Motor neuron (in vitro differentiated cells): ENCODE data around the gene GABPA. TPM values are rescaled to one million over a fixed set of nuclear protein-coding genes. Genes with fewer than 3 reads are reported as not detected.
"Not testable (repeated sequence)": the region's sequence is repeated elsewhere in the genome, so short reads cannot be mapped to it uniquely, and the experiment has no call there.

Experiments used
- ATAC-seq, 8 experiments: fragments of 200-7000 bp; cut with Tn5 transposase; replicated peaks in 6 of 8; 2 replicates each; pipeline ENCODE4 v1.8.0; 2021; ENCODE audit warnings: mild to moderate bottlenecking in 8 of 8, moderate library complexity in 8 of 8
- H3K27ac ChIP-seq, 2 donors: fragments of 250-450 bp; sonication (Bioruptor Pico); 2 replicates each; pipeline ENCODE4 v1.9.0; 2021; ENCODE audit warnings: antibody characterized with exemption in 2 of 2, mild to moderate bottlenecking in 2 of 2, moderate library complexity in 1 of 2
- H3K4me1 ChIP-seq, 2 donors: fragments of 250-450 bp; sonication (Bioruptor Pico); replicated peaks in 1 of 2; 2 replicates each; pipeline ENCODE4 v1.6.1; 2021; ENCODE audit warnings: antibody characterized with exemption in 2 of 2, mild to moderate bottlenecking in 2 of 2, moderate library complexity in 1 of 2
- H3K4me3 ChIP-seq, 5 donors: fragments of 250-450 bp; sonication (Bioruptor Pico); 2 replicates each; pipeline ENCODE4 v1.9.0; 2021; ENCODE audit warnings: antibody characterized with exemption in 5 of 5, mild to moderate bottlenecking in 5 of 5, moderate library complexity in 4 of 5
- whole genome bisulfite sequencing, 10 experiments: fragments of 450-650 bp; shearing (Covaris generic); methylation state at CpG; one replicate each; pipeline ENCODE4 v1.0.0; 2022; 5-methylcytosine and 5-hydroxymethylcytosine counted together
- in situ Hi-C, 9 experiments: fragments of 400-800 bp; cut with MboI; loops; one replicate each; pipeline ENCODE4 v1.15.0; 2021; ENCODE audit warnings: low sequenced_read_pairs in 9 of 9, low pct_unique_long_range_greater_than_20kb in 2 of 9; ENCODE audit not compliant: unreplicated experiment in 9 of 9
- total RNA-seq, 8 experiments: library from RNA; unstranded; fragments of 300-600 nt; gene quantifications; 2 replicates each; pipeline versions ENCODE4 v1.2.3 to v1.2.4, GENCODE V29; 2022

GABPA gene
- total RNA-seq, 8 experiments from 2014 or later: 17.4 to 35.8 (median 21.4) TPM

DNA sequence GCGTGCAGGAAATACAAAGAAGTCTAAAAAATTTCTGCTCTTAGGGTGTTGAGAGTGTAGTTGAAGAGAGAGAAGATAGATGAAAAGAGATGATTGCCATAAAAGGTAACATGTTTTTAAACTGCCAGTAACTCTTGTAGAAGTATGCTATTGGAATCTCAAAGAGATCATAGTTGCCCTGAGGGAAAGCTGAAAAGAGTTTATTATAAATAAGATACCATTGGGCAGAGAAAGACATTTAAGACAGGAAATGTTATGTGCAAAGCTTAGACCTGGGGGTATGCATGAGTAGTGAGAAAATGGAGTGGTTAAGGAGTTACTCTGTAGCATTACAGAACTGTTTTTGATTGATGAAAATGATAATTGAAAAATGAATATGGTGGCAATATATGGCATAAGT, 17.6 kb downstream of the GABPA start:
- no peaks in the 10 kb centered on the region for H3K4me1 ChIP-seq
- H3K27ac ChIP-seq: no peak overlapping the region
- WGBS, 10 experiments: 86 to 100% (median 100%) methylated on average over 1 of the region's 1 CpG; no CpG with 5 or more reads in 1 of the 10 experiments
- H3K4me3 ChIP-seq: no peak overlapping the region
- in situ Hi-C loops: no loop called here
- ATAC-seq: peak in 3 of 8 experiments; percentile 40 to 96 (median 76)

GRCh38 chr21:25756190-25756932, 21.6 kb downstream of the GABPA start:
- WGBS, 10 experiments: 30 to 100% (median 90%) methylated on average over 1 to 6 of the region's 6 CpGs
- ATAC-seq: no peak
- no peaks in the 10 kb centered on the region for H3K4me1 ChIP-seq
- no peak overlapping the region for H3K4me3 ChIP-seq
- no peak overlapping the region for H3K27ac ChIP-seq
- in situ Hi-C loops: no loop called here

DNA sequence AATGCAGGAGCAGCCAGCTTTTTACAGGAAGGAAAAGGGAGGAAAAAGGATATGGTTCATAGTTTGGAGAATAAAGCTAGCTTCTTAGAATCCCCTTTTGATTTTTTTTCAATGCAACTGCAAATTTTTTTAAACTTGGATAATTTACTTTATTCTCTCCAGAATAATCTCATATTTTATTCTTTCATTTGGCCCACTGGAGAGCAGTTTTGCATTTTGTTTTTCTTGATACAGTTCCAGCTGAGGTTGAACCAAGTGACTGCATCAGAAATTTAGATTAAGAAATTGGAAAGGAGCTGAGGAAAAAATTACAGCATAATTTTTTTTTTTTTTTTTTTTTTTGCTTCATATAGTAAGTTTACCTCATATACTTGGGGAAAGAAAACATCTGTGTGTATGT, 22.8 kb downstream of the GABPA start:
- peak in 2 of 8 experiments; percentile 14 to 18 for ATAC-seq
- Histone ChIP-seq H3K4me1 (no peaks in the 10 kb centered on the region), H3K27ac (no peak overlapping the region), H3K4me3 (no peak overlapping the region)
- in situ Hi-C loops: no loop called here

DNA sequence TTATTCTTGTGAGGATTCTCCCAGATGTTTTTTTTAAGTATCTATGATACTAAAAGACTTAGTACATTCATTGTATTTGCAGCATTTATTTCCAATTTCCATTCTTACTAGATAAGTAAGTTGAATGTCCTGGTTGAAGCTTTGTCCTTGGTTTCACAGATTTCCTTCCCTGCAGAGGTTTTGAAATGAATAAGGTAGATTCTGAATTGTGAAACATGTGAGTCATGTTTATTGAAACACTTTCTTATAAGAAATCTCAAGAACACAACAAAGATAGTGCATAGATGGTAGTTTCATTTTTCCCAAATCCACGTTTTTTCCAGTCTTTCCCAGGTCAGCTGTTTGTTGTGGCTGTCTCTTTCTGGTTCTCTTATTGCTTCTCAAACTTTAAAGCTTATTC, 24.8 kb downstream of the GABPA start:
- WGBS, 10 experiments: 44 to 82% (median 71%) methylated on average over 1 of the region's 1 CpG; no CpG with 5 or more reads in 2 of the 10 experiments
- peak in 2 of 8 experiments; percentile 18 to 31 for ATAC-seq

DNA sequence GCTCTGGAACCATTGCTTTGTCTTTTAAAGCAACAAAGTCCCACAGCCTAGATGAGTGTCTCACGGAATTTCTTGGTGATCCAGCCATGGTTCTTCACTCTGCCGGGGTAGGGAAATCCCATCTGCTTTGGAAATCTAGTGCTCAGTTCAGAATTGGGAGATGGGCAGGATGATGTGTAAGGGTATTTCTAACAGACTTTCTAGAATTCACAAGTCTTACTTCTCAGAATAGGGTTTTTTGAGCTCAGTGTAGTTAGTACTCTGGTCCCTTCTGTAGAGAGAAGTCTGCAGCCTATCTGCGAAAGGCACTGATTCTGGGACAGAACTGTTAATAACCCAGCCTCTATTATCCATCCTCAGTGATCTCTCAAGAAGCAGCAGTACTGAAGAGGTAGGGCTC, 25.3 kb downstream of the GABPA start:
- ATAC-seq: no peak
- H3K27ac ChIP-seq: no peak overlapping the region
- H3K4me1 ChIP-seq: no peaks in the 10 kb centered on the region
- in situ Hi-C loops: no loop called here
- no peak overlapping the region for H3K4me3 ChIP-seq
- WGBS, 10 experiments: 60 to 100% (median 98%) methylated on average over 1 to 3 of the region's 3 CpGs; no CpG with 5 or more reads in 6 of the 10 experiments

More for the DNA sequence above, 24.8 kb downstream of the GABPA start:
- in situ Hi-C loops: no loop called here
- no peak overlapping the region for H3K4me3 ChIP-seq
- H3K4me1 ChIP-seq: no peaks in the 10 kb centered on the region
- H3K27ac ChIP-seq: no peak overlapping the region

GRCh38 chr21:25760677-25761076, 25.9 kb downstream of the GABPA start:
- WGBS, 10 experiments: 83 to 100% (median 100%) methylated on average over 1 of the region's 1 CpG; no CpG with 5 or more reads in 5 of the 10 experiments
- ATAC-seq: no peak
- no peak overlapping the region for H3K4me3 ChIP-seq
- H3K27ac ChIP-seq: no peak overlapping the region
- no peaks in the 10 kb centered on the region for H3K4me1 ChIP-seq
- in situ Hi-C loops: no loop called here

DNA sequence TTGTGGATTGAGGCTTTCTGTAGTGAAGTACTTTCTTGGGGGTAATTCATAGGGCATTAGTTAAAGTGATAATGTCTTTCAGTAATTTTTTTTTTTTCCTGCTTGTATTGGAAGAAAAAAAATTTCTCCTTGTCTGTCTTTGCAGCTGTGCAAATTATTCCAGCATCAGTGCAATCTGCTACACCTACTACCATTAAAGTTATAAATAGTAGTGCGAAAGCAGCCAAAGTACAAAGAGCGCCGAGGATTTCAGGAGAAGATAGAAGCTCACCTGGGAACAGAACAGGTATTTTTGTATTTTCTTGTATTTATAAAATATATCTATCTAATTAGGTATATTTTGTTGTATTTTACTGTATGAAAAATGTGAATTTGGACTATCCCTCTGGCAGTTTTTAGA, 29.3 kb downstream of the GABPA start:
- Histone ChIP-seq H3K4me3 (no peak overlapping the region), H3K4me1 (no peaks in the 10 kb centered on the region), H3K27ac (no peak overlapping the region)
- in situ Hi-C loops: no loop called here
- ATAC-seq: no peak
- WGBS, 10 experiments: 88 to 100% (median 96%) methylated on average over 3 of the region's 3 CpGs; no CpG with 5 or more reads in 1 of the 10 experiments

GRCh38 chr21:25767921-25768320, 33.1 kb downstream of the GABPA start:
- H3K4me3 ChIP-seq: no peak overlapping the region
- 50 to 93% (median 67%) methylated on average over 1 to 3 of the region's 3 CpGs; no CpG with 5 or more reads in 1 of the 10 experiments for WGBS, 10 experiments
- in situ Hi-C loops: no loop called here
- H3K4me1 ChIP-seq: no peaks in the 10 kb centered on the region
- no peak overlapping the region for H3K27ac ChIP-seq
- no peak for ATAC-seq

GRCh38 chr21:25772686-25773085, 37.9 kb downstream of the GABPA start:
- H3K4me1 ChIP-seq: no peaks in the 10 kb centered on the region
- WGBS, 10 experiments: 60 to 100% (median 84%) methylated on average over 1 to 2 of the region's 2 CpGs
- no peak overlapping the region for H3K4me3 ChIP-seq
- H3K27ac ChIP-seq: no peak overlapping the region
- in situ Hi-C loops: no loop called here
- ATAC-seq: no peak

DNA sequence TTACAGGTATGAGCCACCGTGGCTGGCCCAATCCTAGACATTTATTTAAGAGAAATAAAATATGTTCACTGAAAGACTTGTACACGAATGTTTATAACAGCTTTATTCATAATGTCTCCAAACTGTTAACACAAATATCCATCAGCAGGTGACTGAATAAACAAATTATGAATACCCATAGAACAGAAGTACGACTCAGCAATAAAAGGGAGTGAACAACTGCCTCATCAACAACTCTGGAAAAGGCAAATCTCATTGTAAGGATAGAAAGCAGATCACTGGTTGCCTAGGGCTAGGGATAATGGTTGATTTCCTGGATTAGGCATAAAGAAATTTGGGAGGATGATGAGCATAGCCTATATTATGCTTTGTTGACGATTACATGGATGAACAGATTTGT, 41.7 kb downstream of the GABPA start:
- WGBS, 10 experiments: 17 to 81% (median 65%) methylated on average over 1 to 4 of the region's 4 CpGs; no CpG with 5 or more reads in 1 of the 10 experiments
- Histone ChIP-seq H3K27ac (no peak overlapping the region), H3K4me1 (no peaks in the 10 kb centered on the region), H3K4me3 (no peak overlapping the region)
- in situ Hi-C loops: loop anchor here in 1 of 9 experiments (25.0 kb wide), 1 partner anchor 936 kb away; no protein-coding TSS in a partner anchor
- peak in 1 of 8 experiments; percentile 33 for ATAC-seq

DNA sequence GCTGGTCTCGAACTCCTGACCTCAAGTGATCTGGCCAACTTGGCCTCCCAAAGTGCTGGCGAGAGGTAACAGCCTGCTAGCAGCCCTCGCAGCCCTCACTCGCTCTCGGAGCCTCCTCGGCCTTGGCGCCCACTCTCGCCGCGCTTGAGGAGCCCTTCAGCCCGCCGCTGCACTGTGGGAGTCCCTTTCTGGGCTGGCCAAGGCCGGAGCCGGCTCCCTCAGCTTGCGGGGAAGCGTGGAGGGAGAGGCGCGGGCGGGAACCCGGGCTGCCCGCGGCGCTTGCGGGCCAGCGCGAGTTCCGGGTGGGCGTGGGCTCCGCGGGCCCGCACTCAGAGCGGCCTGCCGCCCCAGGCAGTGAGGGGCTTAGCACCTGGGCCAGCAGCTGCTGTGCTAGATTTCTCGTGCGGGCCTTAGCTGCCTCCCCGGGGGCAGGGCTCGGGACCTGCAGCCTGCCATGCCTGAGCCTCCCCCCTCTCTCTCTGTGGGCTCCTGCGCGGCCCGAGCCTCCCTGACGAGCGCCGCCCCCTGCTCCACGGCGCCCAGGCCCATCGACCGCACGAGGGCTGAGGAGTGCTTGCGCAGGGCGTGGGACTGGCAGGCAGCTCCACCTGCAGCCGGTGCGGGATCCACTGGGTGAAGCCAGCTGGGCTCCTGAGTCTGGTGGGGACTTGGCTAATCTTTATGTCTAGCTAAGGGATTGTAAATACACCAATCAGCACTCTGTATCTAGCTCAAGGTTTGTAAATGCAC, 43.5 kb downstream of the GABPA start:
- not testable (repeated sequence) for H3K4me3 ChIP-seq, H3K27ac ChIP-seq, H3K4me1 ChIP-seq, ATAC-seq
- 60 to 83% (median 70%) methylated on average over 1 to 2 of the region's 52 CpGs; no CpG with 5 or more reads in 7 of the 10 experiments for WGBS, 10 experiments
- in situ Hi-C loops: loop anchor here in 1 of 9 experiments (25.0 kb wide), 1 partner anchor 934 kb away; no protein-coding TSS in a partner anchor

DNA sequence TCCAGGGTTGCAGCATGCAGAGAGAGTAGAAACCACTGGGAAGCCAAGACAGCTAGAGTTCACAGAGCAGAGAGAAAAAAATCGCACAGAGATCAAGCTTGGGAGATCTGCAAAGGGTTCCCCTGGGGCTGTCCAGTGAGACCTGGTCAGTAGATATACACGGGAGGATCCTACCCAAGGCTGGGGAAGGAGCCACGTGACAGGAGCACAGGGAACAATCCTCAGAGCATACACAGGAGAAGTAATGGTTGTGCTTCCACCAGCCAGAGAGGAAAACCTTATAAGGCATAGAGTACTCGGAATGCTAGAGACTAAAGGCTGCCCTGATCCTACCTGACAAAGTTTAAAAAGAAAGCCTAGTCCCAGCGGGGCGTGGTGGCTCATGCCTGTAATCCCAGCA, 53.9 kb downstream of the GABPA start:
- ATAC-seq: no peak
- Histone ChIP-seq H3K4me3 (no peak overlapping the region), H3K4me1 (peaks cover 0 to 7% of the 10 kb centered on the region in 2 donors), H3K27ac (no peak overlapping the region)
- 40 to 100% (median 66%) methylated on average over 1 to 6 of the region's 6 CpGs; no CpG with 5 or more reads in 2 of the 10 experiments for WGBS, 10 experiments
- in situ Hi-C loops: loop anchor here in 1 of 9 experiments (25.0 kb wide), 1 partner anchor 924 kb away; no protein-coding TSS in a partner anchor
